SK-N-SH (cell line): ENCODE results near the gene SLC2A9. TPM values are rescaled to one million over a fixed set of nuclear protein-coding genes. Genes with fewer than 3 reads are reported as not detected.
"Not testable (repeated sequence)": the region's sequence is repeated elsewhere in the genome, so short reads cannot be mapped to it uniquely, and the experiment has no call there.

Experiments
- CTCF ChIA-PET: fragments of 300-600, 350-600 bp; formaldehyde crosslinking; extraction: SDS; loops from one replicate; lab custom pipeline; 2021; lab: Yijun Ruan, JAX
- POLR2A ChIA-PET: fragments of 350-600 bp; sonication (Branson Sonifier 250); formaldehyde crosslinking; extraction: SDS; loops from one replicate; lab custom pipeline; 2020; ENCODE audit warnings: antibody characterized with exemption, inconsistent platforms; lab: Yijun Ruan, JAX
- DNase-seq: peaks from one replicate; pipeline ENCODE4 v3.0.0; 2012
- H2AFZ ChIP-seq: fragments of 200-600 bp; sonication (generic); 2 replicates; pipeline ENCODE4 v1.8.1; 2016; ENCODE audit warnings: antibody characterized with exemption, mild to moderate bottlenecking, low read depth
- H3F3A ChIP-seq: fragments of 200-600 bp; sonication (generic); replicated peaks from 2 replicates; pipeline ENCODE3; 2016; ENCODE audit warnings: antibody characterized with exemption, mild to moderate bottlenecking; ENCODE audit not compliant: insufficient read depth
- H3K27ac ChIP-seq, 2 experiments: fragments of 200-500 bp in 1 of 2; fragments of 200-600 bp in 1 of 2; sonication (Bioruptor generic) in 1 of 2; sonication (generic), shearing (Covaris generic) in 1 of 2; 2 replicates each; pipeline versions ENCODE4 v1.5.1 to v1.6.1; 2014 to 2016; ENCODE audit warnings: low read depth in 2 of 2, inconsistent platforms in 1 of 2, low read length in 1 of 2, mild to moderate bottlenecking in 1 of 2, mixed read lengths in 1 of 2
- H3K27me3 ChIP-seq: fragments of 200-600 bp; sonication (generic), shearing (Covaris generic); 2 replicates; pipeline ENCODE4 v1.6.1; 2016; ENCODE audit warnings: mixed run types; ENCODE audit not compliant: insufficient read depth
- H3K36me3 ChIP-seq, 2 experiments: fragments of 200-500 bp in 1 of 2; fragments of 200-600 bp in 1 of 2; sonication (Bioruptor generic) in 1 of 2; sonication (generic) in 1 of 2; replicated peaks in 1 of 2; 2 replicates each; pipeline versions ENCODE3 to v1.5.1; 2014 to 2016; ENCODE audit warnings: low read length in 1 of 2, mild to moderate bottlenecking in 1 of 2; ENCODE audit not compliant: insufficient read depth in 2 of 2, control insufficient read depth in 1 of 2
- H3K4me1 ChIP-seq, 2 experiments: fragments of 200-500 bp in 1 of 2; fragments of 200-600 bp in 1 of 2; sonication (Bioruptor generic) in 1 of 2; sonication (generic), shearing (Covaris generic) in 1 of 2; 2 replicates each; pipeline versions ENCODE4 v1.5.1 to v1.6.1; 2014 to 2016; ENCODE audit warnings: low read depth in 1 of 2, low read length in 1 of 2, mixed run types in 1 of 2; ENCODE audit not compliant: insufficient read depth in 2 of 2, control insufficient read depth in 1 of 2
- H3K4me2 ChIP-seq: fragments of 200-600 bp; sonication (generic), shearing (Covaris generic); 2 replicates; pipeline ENCODE4 v1.6.1; 2017; ENCODE audit warnings: mixed run types
- H3K4me3 ChIP-seq, 2 experiments: fragments of 200-500 bp in 1 of 2; fragments of 200-600 bp in 1 of 2; sonication (Bioruptor generic) in 1 of 2; sonication (generic), shearing (Covaris generic) in 1 of 2; 2 replicates each; pipeline versions ENCODE4 v1.5.1 to v1.8.1; 2014 to 2016; ENCODE audit warnings: low read depth in 2 of 2, inconsistent platforms in 1 of 2, low read length in 1 of 2, mild to moderate bottlenecking in 1 of 2, mixed read lengths in 1 of 2, moderate library complexity in 1 of 2
- H3K79me2 ChIP-seq: fragments of 200-600 bp; sonication (generic); 2 replicates; pipeline ENCODE4 v1.8.1; 2017; ENCODE audit warnings: mild to moderate bottlenecking; ENCODE audit not compliant: insufficient read depth
- H3K9ac ChIP-seq: fragments of 200-600 bp; sonication (generic); 2 replicates; pipeline ENCODE4 v1.6.1; 2017; ENCODE audit warnings: mixed run types
- H3K9me2 ChIP-seq: fragments of 200-600 bp; sonication (generic); 2 replicates; pipeline ENCODE4 v1.6.1; 2017; ENCODE audit warnings: mixed run types
- H3K9me3 ChIP-seq: fragments of 200-600 bp; sonication (generic); 2 replicates; pipeline ENCODE4 v1.6.1; 2017; ENCODE audit warnings: mixed run types, mild to moderate bottlenecking, moderate library complexity
- H4K20me1 ChIP-seq: fragments of 200-600 bp; sonication (generic); 2 replicates; pipeline ENCODE4 v1.6.1; 2017; ENCODE audit warnings: mild to moderate bottlenecking, mixed run types; ENCODE audit not compliant: insufficient read depth
- CHD2 ChIP-seq: fragments of 150-350 bp; IDR thresholded peaks from 2 replicates; pipeline ENCODE4 v1.6.1; 2018; ENCODE audit warnings: low read length; ENCODE audit not compliant: partially characterized antibody
- CTCF ChIP-seq: fragments of 200-600 bp; sonication (generic); IDR thresholded peaks from 2 replicates; pipeline ENCODE4 v1.6.1; 2017; ENCODE audit warnings: antibody characterized with exemption, mild to moderate bottlenecking, moderate library complexity
- EZH2phosphoT487 ChIP-seq: fragments of 200-600 bp; sonication (generic); IDR thresholded peaks from 2 replicates; pipeline ENCODE4 v1.6.1; 2017; ENCODE audit warnings: low read depth, mixed run types, mild to moderate bottlenecking, antibody characterized with exemption, moderate library complexity, borderline replicate concordance
- FOSL2 ChIP-seq: IDR thresholded peaks from 2 replicates; pipeline ENCODE4 v1.4.0; 2012; ENCODE audit warnings: low read depth, mild to moderate bottlenecking, moderate library complexity, borderline replicate concordance
- FOXJ3 ChIP-seq: sonication (generic); formaldehyde crosslinking; IDR thresholded peaks from 2 replicates; pipeline ENCODE4 v1.5.1; 2020; ENCODE audit warnings: mild to moderate bottlenecking, missing genetic modification reagents
- IRF3 ChIP-seq: fragments of 150-350 bp; IDR thresholded peaks from 2 replicates; pipeline ENCODE4 v1.6.1; 2016; ENCODE audit warnings: mild to moderate bottlenecking, low read depth, low read length
- MEF2A ChIP-seq: IDR thresholded peaks from 2 replicates; pipeline ENCODE4 v1.4.0; 2012; ENCODE audit warnings: low read depth, borderline replicate concordance
- NRF1 ChIP-seq: IDR thresholded peaks from 2 replicates; pipeline ENCODE4 v1.6.1; 2012; ENCODE audit warnings: low read depth, mild to moderate bottlenecking, low read length
- POLR2AphosphoS5 ChIP-seq: IDR thresholded peaks from 2 replicates; pipeline ENCODE4 v1.6.1; 2012; ENCODE audit warnings: low read depth, low read length
- RAD21 ChIP-seq: IDR thresholded peaks from 2 replicates; pipeline ENCODE4 v1.6.1; 2012; ENCODE audit warnings: mild to moderate bottlenecking, low read length
- RXRA ChIP-seq: IDR thresholded peaks from 2 replicates; pipeline ENCODE4 v1.4.0; 2012; ENCODE audit warnings: low read depth, mild to moderate bottlenecking, borderline replicate concordance
- TAF1 ChIP-seq: IDR thresholded peaks from 2 replicates; pipeline ENCODE4 v1.6.1; 2012; ENCODE audit warnings: low read depth, mild to moderate bottlenecking, low read length, moderate library complexity, borderline replicate concordance
- YY1 ChIP-seq: IDR thresholded peaks from 2 replicates; pipeline ENCODE4 v1.4.0; 2012; ENCODE audit warnings: low read depth, mild to moderate bottlenecking
- WGBS: methylation state at CpG from one replicate; pipeline ENCODE4 v1.1.6; 2017; ENCODE audit warnings: low lambda C conversion rate; 5-methylcytosine and 5-hydroxymethylcytosine counted together
- polyA plus RNA-seq, 3 experiments: library from polyadenylated mRNA; depleted of rRNA; stranded (reverse); fragments of >200 nt; gene quantifications; 2 replicates each; pipeline ENCODE4 v1.2.3, GENCODE V29; 2012

Gene SLC2A9
- polyA plus RNA-seq, 1 of the 3 experiments (the other 2 are of a cell fraction): not detected

DNA sequence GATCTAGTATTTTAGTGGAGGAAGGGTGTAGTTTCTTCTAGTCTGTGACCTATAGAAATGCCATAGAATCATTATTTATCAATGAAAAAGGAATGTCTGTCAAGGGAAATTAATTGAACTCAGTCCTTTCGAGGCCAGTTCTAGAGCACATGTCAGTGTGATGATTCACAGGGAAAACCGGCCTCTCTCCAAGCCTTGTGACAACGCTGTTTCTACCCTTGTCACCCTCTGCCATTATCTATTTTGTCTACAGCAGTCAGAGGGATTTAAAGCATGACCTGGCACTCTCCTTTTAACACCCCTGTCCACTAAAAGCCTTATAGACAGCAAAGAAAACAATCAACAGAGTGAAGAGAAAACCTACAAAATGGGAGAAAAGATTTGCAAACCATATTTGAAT lies 120.0 kb downstream of the SLC2A9 start (continued):
- TF ChIP-seq CTCF: no peak
- no peak for TF ChIP-seq TAF1
- TF ChIP-seq RAD21: no peak
- no peak for TF ChIP-seq IRF3
- no peak for TF ChIP-seq NRF1
- TF ChIP-seq YY1: no peak

GRCh38 chr4:9900633-9901032 lies 120.7 kb downstream of the SLC2A9 start:
- CTCF ChIA-PET: interaction anchor here (0.6 to 4.4 kb wide), 4 partner anchors 10 to 1310 kb away, joined by 3 to 33 read pairs (median 17); no protein-coding TSS in a partner anchor
- H4K20me1 ChIP-seq, H3F3A ChIP-seq, H3K9me2 ChIP-seq, H3K4me2 ChIP-seq, H2AFZ ChIP-seq, H3K79me2 ChIP-seq, H3K9me3 ChIP-seq, H3K4me1 ChIP-seq, H3K9ac ChIP-seq, POLR2A ChIA-PET, H3K36me3 ChIP-seq, DNase-seq, H3K27ac ChIP-seq, H3K4me3 ChIP-seq, H3K27me3 ChIP-seq: not testable (repeated sequence)
- WGBS: 21% methylated on average over 4 of the region's 4 CpGs

DNA sequence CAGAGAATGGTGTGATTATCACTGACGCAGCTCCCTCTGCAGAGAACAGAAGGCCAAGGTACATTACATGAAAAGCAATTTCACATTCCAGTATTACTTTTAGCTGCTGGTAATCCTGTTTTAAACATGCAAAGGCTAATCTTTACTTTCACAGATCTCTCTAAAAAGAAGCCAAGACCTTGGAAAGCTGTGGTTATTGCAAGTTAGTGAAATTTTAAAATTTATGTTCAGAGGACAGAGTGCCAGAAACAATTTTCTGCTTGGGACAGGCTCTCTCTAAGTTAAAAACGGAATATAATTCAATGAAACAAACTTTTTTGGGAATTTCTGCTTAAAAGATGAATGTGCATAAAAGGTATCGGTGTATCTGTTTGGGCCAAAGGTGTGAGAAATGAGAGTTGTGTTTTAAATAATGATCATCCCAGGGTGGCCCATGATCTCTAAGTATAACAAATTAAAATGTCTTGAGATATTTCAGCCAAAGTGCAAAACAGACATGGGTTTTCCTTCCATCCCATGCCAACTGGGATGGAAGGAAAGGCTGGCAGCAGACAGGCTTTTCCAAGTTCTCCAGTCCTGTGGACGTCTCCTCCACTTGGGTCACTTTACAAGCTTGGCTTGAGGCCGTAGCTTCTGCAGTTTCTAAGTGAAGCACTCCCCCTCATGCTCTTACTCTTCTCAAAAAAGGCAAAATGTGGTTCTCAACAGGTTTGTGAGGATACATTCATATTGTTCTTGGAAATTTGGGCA lies 121.8 kb downstream of the SLC2A9 start:
- no peak overlapping the region for H3K4me2 ChIP-seq
- TF ChIP-seq POLR2AphosphoS5 (no peak), RXRA (no peak), NRF1 (no peak), MEF2A (no peak), CHD2 (no peak), FOXJ3 (CRISPR knock-in tag) (no peak), EZH2phosphoT487 (no peak), FOSL2 (no peak)
- no peaks in the 10 kb centered on the region for H3K36me3 ChIP-seq
- no peak overlapping the region for H3K9ac ChIP-seq
- no peaks in the 10 kb centered on the region for H3F3A ChIP-seq
- POLR2A ChIA-PET: no interaction called here
- H3K4me3 ChIP-seq: no peak overlapping the region
- 20% methylated on average over 5 of the region's 5 CpGs for WGBS
- no peak overlapping the region for H3K27ac ChIP-seq
- H3K4me1 ChIP-seq: no peaks in the 10 kb centered on the region; a peak in 1 of 4 replicates
- no peaks in the 10 kb centered on the region for H3K9me2 ChIP-seq
- no peaks in the 10 kb centered on the region for H3K79me2 ChIP-seq
- no peaks in the 10 kb centered on the region for H4K20me1 ChIP-seq
- no peaks in the 10 kb centered on the region for H3K9me3 ChIP-seq
- DNase-seq: no peak
- no peak overlapping the region for H2AFZ ChIP-seq
- no peaks in the 10 kb centered on the region for H3K27me3 ChIP-seq
- CTCF ChIA-PET: interaction anchor here (0.9 to 4.4 kb wide), 13 partner anchors 8 to 139 kb away, joined by 3 to 33 read pairs (median 4); no protein-coding TSS in a partner anchor
